ENCODE data around the gene MAML3. TPM values are rescaled to one million over a fixed set of nuclear protein-coding genes. Genes with fewer than 3 reads are reported as not detected.

The MAML3 gene
- total RNA-seq, 1 experiment from 2014 or later, result 12.1 TPM

DNA sequence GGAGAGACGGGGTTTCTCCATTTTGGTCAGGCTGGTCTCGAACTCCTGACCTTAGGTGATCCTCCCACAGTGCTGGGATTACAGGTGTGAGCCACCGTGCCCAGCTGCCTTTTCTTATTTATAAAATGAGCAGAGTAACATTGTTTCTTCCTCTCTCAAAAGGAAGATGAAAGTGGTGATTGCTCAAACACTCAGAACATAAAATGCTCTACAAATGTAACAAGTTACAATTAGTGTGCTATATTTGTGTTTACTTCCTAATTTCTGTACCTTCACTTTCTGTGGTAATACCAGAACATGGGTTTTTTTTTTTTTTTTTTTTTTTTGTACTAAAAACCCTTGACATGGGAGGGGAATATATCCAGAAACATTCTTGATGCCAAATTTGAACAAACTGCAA is 290.5 kb downstream of the MAML3 start:
- H3K27me3 ChIP-seq (replicated peaks; ENCODE audit: control insufficient read depth, insufficient read depth, low read length), result no peaks in the 10 kb centered on the region
- H3K36me3 ChIP-seq (ENCODE audit: control insufficient read depth, insufficient read depth, low read length), result no peaks in the 10 kb centered on the region
- ChIA-PET CTCF (no interaction called here), POLR2A (no interaction called here)
- H3K9me3 ChIP-seq, result no peaks in the 10 kb centered on the region
- Mint-ChIP-seq H3K36me3 (ENCODE audit: insufficient read depth, unreplicated experiment) (peaks cover 4% of the 10 kb centered on the region), H3K4me1 (ENCODE audit: low read depth, unreplicated experiment) (no peaks in the 10 kb centered on the region), H3K27ac (ENCODE audit: unreplicated experiment) (no peak overlapping the region), H3K9me3 (ENCODE audit: unreplicated experiment) (no peaks in the 10 kb centered on the region), H3K4me3 (ENCODE audit: unreplicated experiment) (no peak overlapping the region), H3K27me3 (ENCODE audit: insufficient read depth, unreplicated experiment) (no peaks in the 10 kb centered on the region)
- no peak overlapping the region for H3K4me3 ChIP-seq (ENCODE audit: low read depth, low read length)
- no peaks in the 10 kb centered on the region for H3K4me1 ChIP-seq
- intact Hi-C loops (cut with micrococcal nuclease; ENCODE audit: unreplicated experiment), result no loop called here
- TF ChIP-seq, protein P1, sequence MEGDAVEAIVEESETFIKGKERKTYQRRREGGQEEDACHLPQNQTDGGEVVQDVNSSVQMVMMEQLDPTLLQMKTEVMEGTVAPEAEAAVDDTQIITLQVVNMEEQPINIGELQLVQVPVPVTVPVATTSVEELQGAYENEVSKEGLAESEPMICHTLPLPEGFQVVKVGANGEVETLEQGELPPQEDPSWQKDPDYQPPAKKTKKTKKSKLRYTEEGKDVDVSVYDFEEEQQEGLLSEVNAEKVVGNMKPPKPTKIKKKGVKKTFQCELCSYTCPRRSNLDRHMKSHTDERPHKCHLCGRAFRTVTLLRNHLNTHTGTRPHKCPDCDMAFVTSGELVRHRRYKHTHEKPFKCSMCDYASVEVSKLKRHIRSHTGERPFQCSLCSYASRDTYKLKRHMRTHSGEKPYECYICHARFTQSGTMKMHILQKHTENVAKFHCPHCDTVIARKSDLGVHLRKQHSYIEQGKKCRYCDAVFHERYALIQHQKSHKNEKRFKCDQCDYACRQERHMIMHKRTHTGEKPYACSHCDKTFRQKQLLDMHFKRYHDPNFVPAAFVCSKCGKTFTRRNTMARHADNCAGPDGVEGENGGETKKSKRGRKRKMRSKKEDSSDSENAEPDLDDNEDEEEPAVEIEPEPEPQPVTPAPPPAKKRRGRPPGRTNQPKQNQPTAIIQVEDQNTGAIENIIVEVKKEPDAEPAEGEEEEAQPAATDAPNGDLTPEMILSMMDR (IDR thresholded peaks at IDR 0.05; ENCODE audit: insufficient read depth in 1 of 2, low read depth in 1 of 2, low read length in 1 of 2, severe bottlenecking in 1 of 2, unreplicated experiment in 1 of 2), result no peak
- no peak for DNase-seq
- no TSS peak for BruUV-seq (replicated peaks)

GRCh38 chr4:139861471-139861870 is 292.5 kb downstream of the MAML3 start:
- H3K4me3 ChIP-seq (ENCODE audit: low read depth, low read length), result no peak overlapping the region
- no peak overlapping the region for H3K4me3 Mint-ChIP-seq (ENCODE audit: unreplicated experiment)
- no peak for DNase-seq
- H3K4me1 ChIP-seq, result peaks cover 11% of the 10 kb centered on the region
- BruUV-seq (replicated peaks), result no TSS peak
- H3K9me3 ChIP-seq, result no peaks in the 10 kb centered on the region
- H3K36me3 ChIP-seq (ENCODE audit: control insufficient read depth, insufficient read depth, low read length), result no peaks in the 10 kb centered on the region
- intact Hi-C loops (cut with micrococcal nuclease; ENCODE audit: unreplicated experiment), result no loop called here
- H3K27me3 Mint-ChIP-seq (ENCODE audit: insufficient read depth, unreplicated experiment), result no peaks in the 10 kb centered on the region
- TF ChIP-seq, protein P1 (IDR thresholded peaks at IDR 0.05; ENCODE audit: insufficient read depth in 1 of 2, low read depth in 1 of 2, low read length in 1 of 2, severe bottlenecking in 1 of 2, unreplicated experiment in 1 of 2), result no peak
- no peaks in the 10 kb centered on the region for H3K27me3 ChIP-seq (replicated peaks; ENCODE audit: control insufficient read depth, insufficient read depth, low read length)
- POLR2A ChIA-PET, result no interaction called here
- CTCF ChIA-PET, result no interaction called here
- no peaks in the 10 kb centered on the region for H3K9me3 Mint-ChIP-seq (ENCODE audit: unreplicated experiment)
- H3K36me3 Mint-ChIP-seq (ENCODE audit: insufficient read depth, unreplicated experiment), result peaks cover 4% of the 10 kb centered on the region
- no peak overlapping the region for H3K27ac Mint-ChIP-seq (ENCODE audit: unreplicated experiment)
- H3K4me1 Mint-ChIP-seq (ENCODE audit: low read depth, unreplicated experiment), result peaks cover 7% of the 10 kb centered on the region

DNA sequence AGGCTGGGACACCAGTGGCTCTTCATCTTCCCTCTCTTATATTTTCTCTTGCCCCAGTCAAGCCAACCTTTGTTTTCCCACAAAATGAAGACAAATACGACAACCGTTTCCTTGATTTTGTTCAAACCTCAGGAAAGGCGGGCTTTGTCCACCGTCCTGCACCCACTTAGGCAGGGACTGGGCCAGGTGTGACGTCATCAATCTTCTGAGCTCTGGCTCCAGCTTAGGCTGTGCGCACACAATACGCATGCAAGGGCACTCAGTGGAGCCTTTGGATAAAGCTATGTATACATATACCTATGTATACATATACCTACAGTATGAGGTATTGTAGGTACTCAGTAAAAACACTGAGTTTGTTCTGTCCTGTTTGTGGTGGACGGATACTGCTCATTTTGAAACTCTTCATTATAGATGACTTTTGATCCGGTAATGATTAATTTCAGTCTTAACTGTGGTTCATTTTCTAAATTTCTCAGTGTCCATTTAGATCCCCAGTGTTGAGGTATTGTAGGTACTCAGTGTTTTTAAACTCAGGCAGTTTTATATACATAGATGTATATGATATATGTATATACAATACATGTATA is 293.5 kb downstream of the MAML3 start:
- Histone ChIP-seq H3K36me3 (ENCODE audit: control insufficient read depth, insufficient read depth, low read length) (no peaks in the 10 kb centered on the region), H3K4me1 (peaks cover 20% of the 10 kb centered on the region), H3K27me3 (replicated peaks; ENCODE audit: control insufficient read depth, insufficient read depth, low read length) (no peaks in the 10 kb centered on the region), H3K4me3 (ENCODE audit: low read depth, low read length) (no peak overlapping the region), H3K9me3 (no peaks in the 10 kb centered on the region)
- Mint-ChIP-seq H3K27ac (ENCODE audit: unreplicated experiment) (no peak overlapping the region), H3K36me3 (ENCODE audit: insufficient read depth, unreplicated experiment) (peaks cover 2% of the 10 kb centered on the region), H3K4me1 (ENCODE audit: low read depth, unreplicated experiment) (peaks cover 14% of the 10 kb centered on the region), H3K27me3 (ENCODE audit: insufficient read depth, unreplicated experiment) (no peaks in the 10 kb centered on the region), H3K4me3 (ENCODE audit: unreplicated experiment) (no peak overlapping the region), H3K9me3 (ENCODE audit: unreplicated experiment) (no peaks in the 10 kb centered on the region)
- TF ChIP-seq, protein P1 (IDR thresholded peaks at IDR 0.05; ENCODE audit: insufficient read depth in 1 of 2, low read depth in 1 of 2, low read length in 1 of 2, severe bottlenecking in 1 of 2, unreplicated experiment in 1 of 2), result no peak
- intact Hi-C loops (cut with micrococcal nuclease; ENCODE audit: unreplicated experiment), result no loop called here
- no peak for DNase-seq
- ChIA-PET POLR2A (no interaction called here), CTCF (no interaction called here)
- BruUV-seq (replicated peaks), result no TSS peak

All from Caco-2 (cell line).